Neuron (in vitro differentiated cells): ENCODE data around the gene SECTM1.
"Not testable (repeated sequence)": the region's sequence is repeated elsewhere in the genome, so short reads cannot be mapped to it uniquely, and the experiment has no call there.

Source experiments
- H2AFZ ChIP-seq: one replicate; pipeline ENCODE4 v1.6.1; 2013; ENCODE audit warnings: low read depth, mild to moderate bottlenecking, inconsistent platforms, low read length, moderate library complexity
- H3K27me3 ChIP-seq: one replicate; pipeline ENCODE4 v1.6.1; 2013; ENCODE audit warnings: low read length; ENCODE audit not compliant: insufficient read depth
- H3K36me3 ChIP-seq: one replicate; pipeline ENCODE4 v1.6.1; 2013; ENCODE audit warnings: low read length; ENCODE audit not compliant: insufficient read depth
- H3K4me1 ChIP-seq: one replicate; pipeline ENCODE4 v1.6.1; 2013; ENCODE audit warnings: low read length; ENCODE audit not compliant: insufficient read depth
- H3K4me3 ChIP-seq: 2 replicates; pipeline ENCODE4 v1.5.1; 2013; ENCODE audit warnings: mild to moderate bottlenecking, low read length, moderate library complexity
- H3K9me3 ChIP-seq: one replicate; pipeline ENCODE4 v1.6.1; 2013; ENCODE audit warnings: low read length

Gene SECTM1

GRCh38 chr17:82348866-82349265, 15.3 kb upstream of the SECTM1 start:
- H3K36me3 ChIP-seq, result no peaks in the 10 kb centered on the region
- H3K9me3 ChIP-seq, result no peaks in the 10 kb centered on the region

GRCh38 chr17:82348434-82348833, 14.9 kb upstream of the SECTM1 start:
- Histone ChIP-seq H2AFZ (no peak overlapping the region), H3K36me3 (no peaks in the 10 kb centered on the region), H3K4me1 (peaks cover 23% of the 10 kb centered on the region), H3K9me3 (no peaks in the 10 kb centered on the region), H3K27me3 (peaks cover 3% of the 10 kb centered on the region), H3K4me3 (no peak overlapping the region)

More at GRCh38 chr17:82348866-82349265, 15.3 kb upstream of the SECTM1 start:
- no peak overlapping the region for H3K4me3 ChIP-seq
- H3K4me1 ChIP-seq, result peaks cover 23% of the 10 kb centered on the region
- no peak overlapping the region for H2AFZ ChIP-seq
- H3K27me3 ChIP-seq, result peaks cover 3% of the 10 kb centered on the region

DNA sequence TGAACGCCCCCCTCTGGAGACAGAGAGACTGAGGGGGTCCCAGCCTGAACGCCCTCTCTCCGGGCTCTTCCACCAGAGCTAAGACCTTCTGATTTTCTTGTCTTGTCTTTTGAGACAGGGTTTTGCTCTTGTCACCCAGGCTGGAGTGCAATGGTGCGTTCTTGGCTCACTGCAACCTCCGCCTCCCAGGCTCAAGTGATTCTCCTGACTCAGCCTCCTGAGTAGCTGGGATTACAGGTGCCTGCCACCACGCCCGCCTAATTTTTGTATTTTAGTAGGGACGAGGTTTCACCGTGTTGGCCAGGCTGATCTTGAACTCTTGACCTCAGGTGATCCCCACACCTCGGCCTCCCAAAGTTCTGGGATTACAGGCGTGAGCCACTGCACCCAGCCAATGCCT, 14.4 kb upstream of the SECTM1 start:
- H3K4me1 ChIP-seq, result peaks cover 23% of the 10 kb centered on the region
- not testable (repeated sequence) for H2AFZ ChIP-seq, H3K9me3 ChIP-seq, H3K27me3 ChIP-seq, H3K4me3 ChIP-seq, H3K36me3 ChIP-seq

- Histone ChIP-seq H3K4me1 (peaks cover 22% of the 10 kb centered on the region), H3K9me3 (no peaks in the 10 kb centered on the region), H3K36me3 (no peaks in the 10 kb centered on the region), H3K4me3 (no peak overlapping the region), H2AFZ (no peak overlapping the region), H3K27me3 (peaks cover 3% of the 10 kb centered on the region)
Observed at GRCh38 chr17:82346342-82347300, 13.1 kb upstream of the SECTM1 start.

DNA sequence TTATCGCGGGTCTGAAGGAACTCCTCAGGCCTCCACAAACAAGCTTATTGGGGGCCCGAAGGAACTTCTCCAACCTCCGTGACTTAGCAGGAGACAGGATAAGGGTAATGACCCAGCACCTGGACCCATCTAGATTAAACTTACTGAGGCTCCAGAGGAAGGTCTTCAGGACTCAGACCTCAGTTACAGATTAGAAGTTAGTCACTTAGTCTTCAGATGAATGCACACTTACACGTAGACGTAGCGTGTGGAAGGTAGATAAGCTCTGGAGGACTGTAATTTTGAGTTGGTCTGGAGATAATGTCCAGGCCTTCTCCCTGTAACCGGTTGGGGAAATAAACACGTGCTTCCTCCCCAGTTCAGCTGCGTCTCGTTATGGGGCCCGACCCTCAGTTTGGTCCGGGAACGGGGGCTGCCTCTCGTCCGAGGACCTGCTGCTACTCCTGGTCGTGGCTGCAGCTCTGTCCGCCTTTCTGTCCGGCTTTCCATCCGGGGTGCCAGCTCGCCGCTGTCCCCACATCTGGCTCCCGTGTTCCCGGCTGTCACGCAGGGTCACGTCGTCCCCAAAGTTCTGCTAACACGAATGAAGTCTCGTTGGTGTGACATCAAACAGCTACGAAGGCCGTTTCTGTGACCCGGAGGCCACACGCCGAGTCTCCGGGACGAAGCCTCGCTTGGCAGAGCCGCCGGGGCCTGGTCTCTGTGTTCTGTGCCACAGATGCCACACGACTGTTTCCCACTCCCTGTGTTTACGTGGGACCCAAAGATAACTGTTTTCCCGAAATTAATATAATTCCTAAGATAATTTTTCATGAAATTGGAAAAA, 11.8 kb upstream of the SECTM1 start:
- H3K27me3 ChIP-seq, result peaks cover 3% of the 10 kb centered on the region
- H3K36me3 ChIP-seq, result no peaks in the 10 kb centered on the region
- H3K9me3 ChIP-seq, result no peaks in the 10 kb centered on the region
- peaks cover 18% of the 10 kb centered on the region for H3K4me1 ChIP-seq
- no peak overlapping the region for H3K4me3 ChIP-seq
- no peak overlapping the region for H2AFZ ChIP-seq

DNA sequence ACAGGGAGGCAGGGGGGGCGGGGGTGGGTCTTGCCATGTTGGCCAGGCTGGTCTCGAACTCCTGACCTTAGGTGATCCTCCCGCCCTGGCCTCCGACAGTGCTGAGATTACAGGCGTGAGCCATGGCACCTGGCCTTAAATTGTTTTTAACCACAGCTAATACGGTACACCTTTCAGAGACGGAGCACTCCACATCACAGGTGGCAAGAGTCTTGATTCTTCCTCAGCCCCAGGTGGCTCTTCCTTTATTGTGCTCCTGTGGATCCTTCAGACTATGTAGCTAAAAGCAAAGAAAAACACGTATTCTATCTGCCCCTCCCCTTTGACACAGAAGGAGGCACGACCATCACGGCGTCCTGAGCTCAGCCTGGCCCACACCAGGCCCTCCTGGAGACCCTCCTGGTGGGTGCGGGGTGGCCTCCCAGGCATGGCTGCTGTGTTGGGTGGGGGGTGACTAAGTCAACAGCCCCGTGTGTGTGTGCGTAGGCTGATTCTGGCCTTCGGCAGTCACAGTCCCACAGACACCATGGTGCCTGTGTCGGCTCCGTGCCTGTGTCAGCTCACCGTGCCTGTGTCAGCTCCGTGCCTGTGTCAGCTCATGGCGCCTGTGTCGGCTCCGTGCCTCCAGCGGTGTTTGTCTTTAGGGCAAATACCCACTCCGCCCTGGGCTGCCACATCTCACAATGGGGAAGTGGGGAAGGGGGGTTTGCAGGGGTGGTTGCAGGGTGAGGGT, 10.8 kb upstream of the SECTM1 start:
- Histone ChIP-seq H3K36me3 (no peaks in the 10 kb centered on the region), H2AFZ (no peak overlapping the region), H3K27me3 (peaks cover 3% of the 10 kb centered on the region), H3K4me1 (peaks cover 21% of the 10 kb centered on the region), H3K4me3 (no peak overlapping the region), H3K9me3 (no peaks in the 10 kb centered on the region)

DNA sequence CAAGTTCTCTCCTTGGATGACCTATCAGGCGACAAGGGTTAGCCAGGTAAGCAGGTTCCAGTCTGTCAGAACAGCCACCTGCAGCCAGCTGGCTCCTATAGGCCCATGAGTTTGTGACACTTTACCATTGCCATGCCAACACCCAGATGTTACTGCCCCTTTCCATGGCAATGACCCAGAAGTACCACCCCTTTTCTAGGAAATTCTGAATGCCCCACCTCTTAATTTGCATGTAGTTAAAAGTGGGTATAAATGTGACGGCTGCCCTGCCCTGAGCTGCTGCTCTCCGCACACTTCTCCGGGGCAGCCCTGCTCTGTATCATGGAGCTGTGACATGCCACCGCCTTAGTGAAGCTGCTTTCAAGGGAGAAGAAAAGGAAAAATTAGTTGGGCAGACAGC, 10.0 kb upstream of the SECTM1 start:
- Histone ChIP-seq H3K4me3 (no peak overlapping the region), H3K36me3 (no peaks in the 10 kb centered on the region), H3K9me3 (no peaks in the 10 kb centered on the region), H3K4me1 (peaks cover 16% of the 10 kb centered on the region), H2AFZ (no peak overlapping the region), H3K27me3 (no peaks in the 10 kb centered on the region)

- Histone ChIP-seq H3K36me3 (no peaks in the 10 kb centered on the region), H3K27me3 (no peaks in the 10 kb centered on the region), H3K9me3 (no peaks in the 10 kb centered on the region), H2AFZ (no peak overlapping the region), H3K4me3 (no peak overlapping the region), H3K4me1 (peaks cover 16% of the 10 kb centered on the region)
Observed at GRCh38 chr17:82342361-82343079, 9.0 kb upstream of the SECTM1 start.

DNA sequence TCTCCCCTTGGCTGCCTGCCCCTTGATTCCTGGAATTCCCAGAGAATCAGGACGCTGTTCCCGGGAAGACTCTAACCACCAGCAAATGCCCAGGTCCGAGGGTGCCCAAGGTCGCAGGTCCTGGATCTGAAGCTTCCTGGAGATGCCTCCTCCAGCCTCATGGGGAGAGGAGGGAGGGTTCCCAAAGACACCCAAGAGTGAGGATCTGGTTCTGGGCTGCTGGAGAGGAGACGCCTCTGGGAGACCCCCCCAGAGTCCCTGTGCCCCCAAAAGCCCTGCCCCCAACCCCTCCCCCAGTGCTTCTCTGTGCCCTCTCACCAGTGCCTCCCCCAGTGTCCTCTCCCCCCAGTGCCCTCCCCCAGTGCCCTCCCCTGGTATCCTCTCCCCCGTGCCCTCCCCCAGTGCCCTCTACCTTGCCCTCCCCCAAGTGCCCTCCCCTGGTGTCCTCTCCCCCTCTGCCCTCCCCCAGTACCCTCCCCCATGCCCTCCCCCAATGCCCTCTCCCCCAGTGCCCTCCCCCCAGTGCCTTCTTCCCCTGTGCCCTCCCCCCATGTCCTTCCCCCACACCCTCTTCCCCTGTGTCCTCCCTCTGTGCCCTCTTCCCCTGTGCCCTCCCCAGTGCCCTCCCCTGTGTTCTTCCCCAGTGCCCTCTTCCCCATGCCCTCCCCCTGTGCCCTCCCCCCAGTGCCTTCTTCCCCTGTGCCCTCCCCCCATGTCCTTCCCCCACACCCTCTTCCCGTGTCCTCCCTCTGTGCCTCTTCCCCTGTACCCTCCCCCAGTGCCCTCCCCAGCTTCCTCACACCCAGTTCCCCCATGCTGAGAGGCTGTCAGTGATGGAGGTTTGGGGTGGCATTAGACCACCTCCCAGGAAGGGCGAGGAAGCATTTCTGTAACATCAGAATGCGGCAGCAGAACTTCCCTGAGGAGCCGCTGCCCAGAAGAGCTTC, 6.3 kb upstream of the SECTM1 start:
- H3K27me3 ChIP-seq, result peaks cover 10% of the 10 kb centered on the region
- H3K36me3 ChIP-seq, result no peaks in the 10 kb centered on the region
- H2AFZ ChIP-seq, result no peak overlapping the region
- no peaks in the 10 kb centered on the region for H3K9me3 ChIP-seq
- no peak overlapping the region for H3K4me3 ChIP-seq
- peaks cover 20% of the 10 kb centered on the region for H3K4me1 ChIP-seq

- Histone ChIP-seq H3K4me1 (peaks cover 22% of the 10 kb centered on the region), H3K27me3 (peaks cover 18% of the 10 kb centered on the region), H3K36me3 (no peaks in the 10 kb centered on the region), H3K4me3 (no peak overlapping the region), H2AFZ (no peak overlapping the region), H3K9me3 (peaks cover 2% of the 10 kb centered on the region)
Observed at GRCh38 chr17:82338858-82339633, 5.5 kb upstream of the SECTM1 start.
